Neural progenitor cell (in vitro differentiated cells): Measurements from ENCODE around the gene LIN28B.

ENCODE experiments used
- CTCF ChIP-seq: fragments of 200-600 bp; sonication (generic); IDR thresholded peaks from 2 replicates; pipeline ENCODE4 v1.5.1; 2017; ENCODE audit warnings: antibody characterized with exemption, mild to moderate bottlenecking
- EZH2 ChIP-seq: fragments of 200-600 bp; sonication (generic); IDR thresholded peaks from 2 replicates; pipeline ENCODE4 v1.6.1; 2017; ENCODE audit warnings: antibody characterized with exemption, mild to moderate bottlenecking, moderate library complexity
- EZH2phosphoT487 ChIP-seq: fragments of 200-600 bp; sonication (generic); IDR thresholded peaks from 2 replicates; pipeline ENCODE4 v1.6.1; 2017; ENCODE audit warnings: antibody characterized with exemption

- TF ChIP-seq EZH2 (no peak), CTCF (no peak), EZH2phosphoT487 (no peak)
Measured at GRCh38 chr6:105072798-105073199, 115.9 kb downstream of the LIN28B start.
